NCI-H2081 treated with DMSO at 0.1 percent for 48 hours (cell line): ENCODE data around the gene PPP5C.
"Not testable (repeated sequence)": the region's sequence is repeated elsewhere in the genome, so short reads cannot be mapped to it uniquely, and the experiment has no call there.

Experiments used
- DNase-seq: peaks from one replicate; lab custom pipeline; 2025; lab: John Stamatoyannopoulos, UW

PPP5C gene

GRCh38 chr19:46435689-46436088 is 88.8 kb downstream of the PPP5C start:
- DNase-seq = not testable (repeated sequence)
